Endothelial cell of umbilical vein (primary cell): ENCODE results near the gene ZDHHC19.

Source experiments
- EZH2 ChIP-seq: IDR thresholded peaks from 2 replicates; pipeline ENCODE4 v1.6.1; 2012; ENCODE audit warnings: borderline replicate concordance, low read depth, mild to moderate bottlenecking, moderate library complexity, low read length, inconsistent platforms; ENCODE audit not compliant: severe bottlenecking
- FOS ChIP-seq: IDR thresholded peaks from 2 replicates; pipeline ENCODE4 v1.6.1; 2011; ENCODE audit warnings: mild to moderate bottlenecking, low read length, moderate library complexity, borderline replicate concordance; ENCODE audit not compliant: insufficient read depth
- GATA2 ChIP-seq: IDR thresholded peaks from 2 replicates; pipeline ENCODE4 v1.7.0; 2011; ENCODE audit warnings: low read depth, mild to moderate bottlenecking, moderate library complexity, mixed read lengths, low read length; ENCODE audit not compliant: insufficient read length, insufficient read depth
- JUN ChIP-seq: IDR thresholded peaks from 2 replicates; pipeline ENCODE4 v1.6.1; 2011; ENCODE audit warnings: borderline replicate concordance, low read depth; ENCODE audit not compliant: insufficient read length, insufficient read depth
- MYC ChIP-seq: IDR thresholded peaks from one replicate; pipeline ENCODE4 v1.6.1; 2011; ENCODE audit warnings: mild to moderate bottlenecking, low read depth, low read length
- POLR2A ChIP-seq: IDR thresholded peaks from 2 replicates; pipeline ENCODE4 v1.6.1; 2012; ENCODE audit warnings: low read depth, mild to moderate bottlenecking, control low read depth, low read length
- POLR2AphosphoS5 ChIP-seq: IDR thresholded peaks from 2 replicates; pipeline ENCODE4 v1.6.1; 2012; ENCODE audit warnings: low read depth, mild to moderate bottlenecking, control low read depth, low read length, moderate library complexity; ENCODE audit not compliant: insufficient read depth
- TF ChIP-seq, protein P1 (sequence below), 2 donors: IDR thresholded peaks; 1 replicate in 1 of 2; 2 replicates in 1 of 2; pipeline ENCODE4 v1.5.1; 2011; ENCODE audit warnings: low read length in 2 of 2, mild to moderate bottlenecking in 2 of 2, moderate library complexity in 2 of 2, control low read depth in 1 of 2, inconsistent platforms in 1 of 2, low read depth in 1 of 2; ENCODE audit not compliant: insufficient read depth in 1 of 2; ENCODE audit errors: extremely low read depth in 1 of 2
- TF ChIP-seq, protein P2 (sequence below): IDR thresholded peaks from 2 replicates; pipeline ENCODE4 v1.6.1; 2011; ENCODE audit not compliant: insufficient read depth, insufficient read length

DNA sequence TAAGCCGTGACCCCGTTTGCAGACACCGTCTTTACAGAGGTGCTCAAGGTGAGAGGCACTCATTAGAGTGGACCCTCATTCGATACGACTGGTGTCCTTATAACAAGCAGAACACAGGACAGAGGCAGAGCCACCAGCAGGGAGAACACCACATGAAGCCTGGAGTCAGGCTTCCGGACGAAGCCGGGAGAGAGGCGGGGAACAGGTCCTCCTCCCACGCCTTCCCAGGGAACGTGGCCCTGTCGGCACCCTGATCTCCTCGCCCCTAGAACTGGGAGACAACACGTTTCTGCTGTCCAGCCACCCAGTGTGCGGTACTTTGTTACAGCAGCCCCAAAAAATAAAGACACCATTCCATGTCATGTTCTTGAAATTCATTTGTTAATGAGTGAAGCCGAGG lies 33.6 kb downstream of the ZDHHC19 start:
- TF ChIP-seq, protein P1, sequence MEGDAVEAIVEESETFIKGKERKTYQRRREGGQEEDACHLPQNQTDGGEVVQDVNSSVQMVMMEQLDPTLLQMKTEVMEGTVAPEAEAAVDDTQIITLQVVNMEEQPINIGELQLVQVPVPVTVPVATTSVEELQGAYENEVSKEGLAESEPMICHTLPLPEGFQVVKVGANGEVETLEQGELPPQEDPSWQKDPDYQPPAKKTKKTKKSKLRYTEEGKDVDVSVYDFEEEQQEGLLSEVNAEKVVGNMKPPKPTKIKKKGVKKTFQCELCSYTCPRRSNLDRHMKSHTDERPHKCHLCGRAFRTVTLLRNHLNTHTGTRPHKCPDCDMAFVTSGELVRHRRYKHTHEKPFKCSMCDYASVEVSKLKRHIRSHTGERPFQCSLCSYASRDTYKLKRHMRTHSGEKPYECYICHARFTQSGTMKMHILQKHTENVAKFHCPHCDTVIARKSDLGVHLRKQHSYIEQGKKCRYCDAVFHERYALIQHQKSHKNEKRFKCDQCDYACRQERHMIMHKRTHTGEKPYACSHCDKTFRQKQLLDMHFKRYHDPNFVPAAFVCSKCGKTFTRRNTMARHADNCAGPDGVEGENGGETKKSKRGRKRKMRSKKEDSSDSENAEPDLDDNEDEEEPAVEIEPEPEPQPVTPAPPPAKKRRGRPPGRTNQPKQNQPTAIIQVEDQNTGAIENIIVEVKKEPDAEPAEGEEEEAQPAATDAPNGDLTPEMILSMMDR (IDR thresholded peaks at IDR 0.05; ENCODE audit: extremely low read depth in 1 of 2, insufficient read depth in 1 of 2, low read depth in 1 of 2, low read length in 2 of 2), result no peak
- TF ChIP-seq EZH2 (no peak), POLR2A (no peak), POLR2AphosphoS5 (no peak), MYC (no peak), GATA2 (no peak), FOS (no peak), JUN (no peak)
- TF ChIP-seq, protein P2, sequence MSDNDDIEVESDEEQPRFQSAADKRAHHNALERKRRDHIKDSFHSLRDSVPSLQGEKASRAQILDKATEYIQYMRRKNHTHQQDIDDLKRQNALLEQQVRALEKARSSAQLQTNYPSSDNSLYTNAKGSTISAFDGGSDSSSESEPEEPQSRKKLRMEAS, result no peak
